IPS-11a (cell line): Measurements from ENCODE around the gene PDE4D.

ENCODE experiments used
- H3K4me3 ChIP-seq: one replicate; pipeline ENCODE4 v1.5.1; 2013; ENCODE audit warnings: low read depth, low read length, control low read depth

PDE4D gene

DNA sequence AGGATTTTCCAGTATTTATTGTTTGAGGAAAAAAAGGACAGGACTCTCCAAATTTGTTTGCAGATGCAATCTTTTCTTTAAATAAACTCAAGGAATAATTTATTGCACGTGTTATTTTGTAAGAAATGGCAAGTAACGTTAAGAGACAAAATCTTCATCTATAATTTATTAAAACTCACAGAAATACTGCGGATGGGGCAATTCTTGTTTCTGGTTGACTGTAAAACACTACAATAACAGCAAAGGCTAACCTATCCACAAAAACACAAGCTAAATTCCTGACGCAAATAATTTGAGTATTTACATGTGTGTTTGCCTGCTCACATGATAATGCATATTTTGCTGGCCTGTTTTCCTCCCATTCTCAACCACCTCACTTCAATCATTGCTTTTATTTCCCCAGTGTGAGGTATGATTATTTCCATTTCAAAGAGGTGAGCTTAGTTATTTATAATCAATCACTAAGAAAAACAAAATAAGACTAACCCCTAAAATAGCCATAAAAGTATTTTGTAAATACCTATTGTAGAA lies 619.4 kb downstream of the PDE4D start:
- no peak overlapping the region for H3K4me3 ChIP-seq

DNA sequence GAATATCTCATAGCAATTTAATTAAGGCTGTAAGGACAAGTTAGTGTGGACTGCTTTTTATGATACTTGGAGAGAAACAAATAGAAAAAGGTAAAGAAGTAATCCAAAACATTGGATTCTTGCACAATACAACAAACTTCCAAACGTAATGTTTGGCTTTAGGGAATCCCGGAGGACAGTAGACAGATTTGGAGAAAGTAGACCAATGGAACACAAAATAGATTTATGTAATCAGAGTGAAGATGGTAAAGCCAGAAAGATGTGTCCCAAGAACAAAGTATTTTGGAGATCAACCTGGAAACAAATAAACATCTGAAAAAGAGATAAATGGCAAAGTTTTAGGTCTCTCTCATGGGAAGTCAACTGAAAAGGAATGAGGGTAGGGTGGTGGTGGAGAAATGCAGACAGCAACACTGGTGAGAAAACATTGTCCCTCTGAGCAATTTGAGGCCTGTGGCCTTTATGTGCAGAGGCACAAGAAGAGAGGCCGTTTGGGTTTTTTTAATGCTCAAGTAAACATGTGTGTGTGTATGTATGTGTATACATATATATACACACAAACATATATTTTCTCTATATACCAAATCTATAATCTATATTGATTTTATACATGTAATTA lies 620.6 kb downstream of the PDE4D start:
- H3K4me3 ChIP-seq = no peak overlapping the region

GRCh38 chr5:59268756-59269415 lies 624.6 kb downstream of the PDE4D start:
- H3K4me3 ChIP-seq = no peak overlapping the region

GRCh38 chr5:59267033-59267432 lies 626.5 kb downstream of the PDE4D start:
- H3K4me3 ChIP-seq = no peak overlapping the region

- no peak overlapping the region for H3K4me3 ChIP-seq
Observed at GRCh38 chr5:59266410-59266809, 627.1 kb downstream of the PDE4D start.

DNA sequence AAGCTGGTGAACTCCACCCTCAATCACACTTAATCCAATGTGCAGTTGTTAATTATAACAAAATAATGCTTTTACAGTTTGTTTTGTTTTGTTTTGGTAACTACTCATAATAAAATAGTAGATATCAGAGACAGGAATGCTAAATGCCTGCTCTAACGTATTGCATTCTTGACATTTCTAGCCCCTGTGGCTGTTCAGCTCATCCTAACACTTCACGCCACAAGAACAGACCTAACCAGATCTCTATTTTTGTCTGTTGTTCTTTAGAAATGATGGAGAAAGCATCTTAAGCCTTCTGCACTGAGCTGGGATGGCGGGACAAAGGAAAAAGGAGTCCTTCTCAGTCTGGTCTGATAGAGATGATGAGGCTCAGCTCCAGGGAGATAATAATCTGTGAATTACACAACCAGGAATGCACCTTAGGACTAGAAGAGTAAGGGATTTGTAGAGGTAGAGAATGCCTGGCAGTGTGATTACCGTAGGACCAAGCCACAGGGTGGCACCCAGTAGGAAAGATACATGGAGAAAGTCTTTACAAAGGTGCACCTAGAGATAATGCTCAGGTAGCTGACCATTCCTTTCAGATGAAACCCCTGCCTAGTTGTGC lies 628.8 kb downstream of the PDE4D start:
- H3K4me3 ChIP-seq = no peak overlapping the region

- no peak overlapping the region for H3K4me3 ChIP-seq
Observed at GRCh38 chr5:59264013-59264412, 629.5 kb downstream of the PDE4D start.

GRCh38 chr5:59261969-59262368 lies 631.6 kb downstream of the PDE4D start:
- no peak overlapping the region for H3K4me3 ChIP-seq

GRCh38 chr5:59260973-59261372 lies 632.6 kb downstream of the PDE4D start:
- H3K4me3 ChIP-seq = no peak overlapping the region

DNA sequence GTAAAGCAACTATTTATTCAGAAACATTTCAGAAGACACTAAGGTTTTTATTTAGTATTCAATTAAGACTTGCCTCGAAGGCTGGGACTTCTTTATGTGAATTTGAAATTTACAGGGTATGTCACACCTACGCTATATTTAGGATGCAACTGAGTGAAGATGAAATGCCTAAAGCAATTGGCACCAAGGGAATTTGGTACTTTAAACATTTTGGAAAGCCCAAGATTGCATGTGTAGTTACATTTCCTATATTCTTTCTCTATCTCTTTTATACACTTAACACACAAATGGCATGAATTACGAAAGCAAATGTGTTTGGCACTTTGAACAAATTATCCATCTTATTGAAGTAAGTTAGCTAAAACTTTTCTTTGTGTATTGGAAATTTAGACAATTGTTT lies 633.3 kb downstream of the PDE4D start:
- no peak overlapping the region for H3K4me3 ChIP-seq

DNA sequence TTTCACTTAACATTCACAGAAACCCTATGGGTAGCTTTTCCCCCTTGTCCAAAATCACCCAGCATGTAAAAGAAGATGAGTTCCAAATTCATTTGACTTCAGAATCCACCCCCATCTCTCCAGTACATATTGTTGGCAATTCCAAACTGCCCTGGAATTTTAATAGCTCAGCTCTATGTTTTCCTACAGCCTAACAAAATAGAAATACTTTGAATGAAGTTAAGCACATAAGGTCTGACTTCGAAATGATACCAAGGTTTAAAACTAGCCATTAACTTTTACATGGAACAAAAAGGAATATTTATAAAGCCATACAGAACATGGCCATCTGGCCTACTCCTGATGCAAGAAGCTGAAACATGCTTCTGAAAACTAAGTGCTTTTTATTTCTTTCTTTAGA lies 634.3 kb downstream of the PDE4D start:
- no peak overlapping the region for H3K4me3 ChIP-seq

DNA sequence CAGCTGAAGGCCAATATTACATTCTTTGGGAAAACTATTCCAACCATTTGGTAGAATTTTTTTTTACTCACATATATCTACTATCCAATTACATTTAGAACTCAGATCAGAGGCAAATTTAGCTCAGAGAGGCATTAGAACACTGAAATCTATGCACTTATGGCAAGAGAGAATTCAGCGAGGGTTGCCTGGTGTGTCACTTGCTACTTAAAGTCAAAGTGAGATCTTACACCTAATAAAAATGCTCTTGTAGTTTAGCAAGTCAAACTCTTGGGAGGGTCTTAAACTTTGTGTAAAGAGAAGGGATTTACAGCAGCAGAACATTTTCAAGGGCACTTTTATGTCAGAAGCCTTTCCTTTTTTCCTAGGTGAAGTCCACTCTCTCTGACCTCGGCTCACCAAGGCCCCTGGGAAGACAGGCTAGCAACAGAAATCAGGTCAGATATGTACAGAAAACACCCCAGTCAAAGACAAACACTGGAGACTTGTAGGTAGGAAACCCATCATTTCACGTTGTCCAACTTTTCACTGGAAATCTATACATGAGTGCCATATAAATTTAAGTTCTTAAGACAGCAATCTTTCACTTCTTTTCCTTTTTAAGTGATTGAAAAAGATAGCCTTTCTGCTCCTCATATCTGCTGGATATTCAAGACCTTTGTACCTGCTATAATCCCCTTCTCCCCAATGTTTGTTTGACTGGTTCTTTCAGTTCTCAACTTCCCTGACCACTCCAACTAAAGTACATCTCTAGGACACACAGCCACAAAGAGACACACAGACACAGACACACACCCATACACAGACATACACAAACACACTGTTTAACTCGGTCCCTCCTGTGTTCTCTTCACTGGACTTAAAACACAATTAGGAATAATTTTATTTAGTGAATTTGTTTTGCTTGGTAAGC lies 635.8 kb downstream of the PDE4D start:
- H3K4me3 ChIP-seq = no peak overlapping the region

- H3K4me3 ChIP-seq = no peak overlapping the region
Observed at GRCh38 chr5:59256331-59256730, 637.2 kb downstream of the PDE4D start.

GRCh38 chr5:59254055-59254687 lies 639.4 kb downstream of the PDE4D start:
- H3K4me3 ChIP-seq = no peak overlapping the region

DNA sequence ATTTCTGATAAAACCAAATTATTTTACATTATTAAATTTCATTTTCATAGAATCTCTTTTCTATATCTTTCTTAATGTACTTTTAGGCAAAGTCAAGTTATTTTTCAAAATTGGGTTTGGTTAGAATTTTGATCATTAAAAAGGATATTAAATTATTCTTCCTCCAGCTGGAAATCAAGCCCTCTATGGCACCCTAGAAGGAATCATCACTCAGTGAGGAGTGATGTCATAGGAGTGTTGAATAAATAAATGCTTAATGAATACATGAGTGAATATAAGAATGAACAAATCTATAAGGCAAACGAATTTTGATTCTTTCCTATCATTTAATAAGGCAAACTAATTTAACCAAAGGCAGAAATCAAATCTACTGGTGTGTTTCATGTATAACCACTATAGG lies 639.9 kb downstream of the PDE4D start:
- H3K4me3 ChIP-seq = no peak overlapping the region

DNA sequence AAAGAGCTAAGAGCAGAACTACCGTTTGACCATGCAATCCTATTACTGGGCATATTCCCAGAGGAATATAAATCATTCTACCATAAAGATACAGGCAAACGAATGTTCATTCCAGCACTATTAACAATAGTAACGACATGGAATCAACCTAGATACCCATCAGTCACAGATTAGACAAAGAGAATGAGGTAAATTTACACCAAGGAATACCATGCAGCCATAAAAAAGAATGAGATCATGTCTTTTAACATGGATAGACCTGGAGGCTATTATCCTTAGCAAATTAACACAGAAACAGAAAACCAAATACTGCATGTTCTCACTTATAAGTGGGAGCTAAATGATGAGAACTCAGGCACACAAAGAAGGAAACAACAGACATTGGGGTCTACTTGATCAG lies 641.9 kb downstream of the PDE4D start:
- H3K4me3 ChIP-seq = no peak overlapping the region

- no peak overlapping the region for H3K4me3 ChIP-seq
Observed at GRCh38 chr5:59249726-59250125, 643.8 kb downstream of the PDE4D start.

GRCh38 chr5:59249160-59249559 lies 644.4 kb downstream of the PDE4D start:
- no peak overlapping the region for H3K4me3 ChIP-seq

- H3K4me3 ChIP-seq = no peak overlapping the region
Observed at GRCh38 chr5:59246882-59247281, 646.6 kb downstream of the PDE4D start.

DNA sequence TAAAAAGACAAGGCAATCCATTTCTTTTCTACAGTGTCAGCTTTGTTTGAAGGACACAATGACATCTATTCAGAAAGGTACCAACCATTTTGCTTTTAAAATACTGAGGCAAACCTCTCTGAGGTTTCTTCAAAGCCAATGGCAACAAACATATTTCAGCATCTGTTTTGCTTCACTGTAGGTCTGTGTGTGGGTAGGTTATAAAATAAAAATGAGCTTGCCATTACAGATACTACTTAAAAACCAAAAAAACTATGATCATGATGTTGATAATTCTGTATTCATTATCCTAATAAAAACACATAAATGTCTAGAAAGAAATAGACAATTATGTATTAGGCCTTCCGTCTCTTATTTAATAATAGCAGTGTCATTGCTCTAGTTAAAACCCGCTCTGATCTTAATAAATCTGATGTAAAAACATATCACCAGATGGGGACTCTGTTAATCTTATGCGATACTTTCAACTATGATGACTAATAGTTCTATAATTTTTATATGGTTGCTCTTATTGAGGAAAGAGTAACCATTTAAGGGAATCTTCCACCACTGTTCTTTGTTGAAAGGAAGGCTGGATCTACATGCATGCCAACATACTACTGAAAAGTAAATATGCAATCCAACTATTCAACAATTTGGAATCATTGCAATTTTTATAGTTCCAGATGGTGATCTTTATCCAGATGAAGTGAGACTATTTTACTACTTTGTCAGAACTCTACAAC lies 647.2 kb downstream of the PDE4D start:
- no peak overlapping the region for H3K4me3 ChIP-seq
